CD4-positive, alpha-beta T cell treated with Interleukin-15 for 1 hour (primary cell): Measurements from ENCODE around the gene KCTD8.

Source experiments
- DNase-seq: peaks from one replicate; pipeline ENCODE4 v3.0.0-alpha.2; 2020

Gene KCTD8

DNA sequence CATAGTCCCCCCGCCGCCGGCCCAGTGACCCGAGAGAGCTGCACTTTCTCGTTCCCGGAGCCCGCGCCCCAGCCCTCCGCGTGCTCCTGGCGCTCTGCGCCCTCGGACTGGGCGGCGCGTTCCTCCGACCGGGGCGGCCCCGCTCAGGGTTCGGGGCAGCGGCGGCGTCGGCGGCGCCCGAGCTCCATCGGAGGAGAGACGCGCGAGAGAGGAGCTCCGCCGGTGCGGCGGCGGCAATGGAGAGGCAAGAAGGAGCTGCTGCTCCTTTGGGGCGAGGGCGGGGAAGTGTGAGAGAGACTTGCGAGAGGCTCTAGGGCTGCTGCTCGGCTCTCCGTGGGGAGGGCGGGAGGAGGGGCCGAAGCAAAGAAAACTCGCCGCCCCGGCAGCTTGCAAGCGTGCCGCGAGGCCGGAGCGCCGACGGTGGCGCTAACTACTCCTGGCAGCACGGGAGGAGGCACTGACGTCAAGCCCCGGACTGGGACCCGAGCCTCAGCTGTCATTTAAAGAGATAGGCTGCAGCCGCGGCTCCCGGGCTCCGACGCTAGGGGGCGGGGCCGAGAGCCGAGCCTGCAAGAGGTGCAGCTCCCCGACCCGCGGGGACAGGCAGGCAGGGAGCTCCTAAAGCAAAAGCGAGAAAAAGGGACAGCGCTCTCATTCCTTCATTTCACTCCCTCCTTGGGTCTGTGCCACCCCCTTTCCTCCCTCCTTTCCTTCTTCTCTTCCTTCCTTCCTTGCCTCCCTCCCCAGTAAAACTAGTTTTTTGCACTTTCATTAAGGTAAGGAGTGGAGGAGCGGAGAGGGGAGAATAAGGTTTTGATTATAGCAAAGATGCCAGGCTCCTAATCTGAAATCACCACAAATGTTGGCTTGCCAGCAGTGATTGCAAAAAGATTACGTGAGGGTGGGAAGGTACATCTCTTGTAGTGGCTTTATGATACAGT, at the start of gene KCTD8:
TSS of gene KCTD8 (minus strand) at position 289 of the 941 bp plus-strand sequence.
- DNase-seq: peak; percentile 29

GRCh38 chr4:44494810-44495701, 46.4 kb upstream of the KCTD8 start:
- DNase-seq: no peak

DNA sequence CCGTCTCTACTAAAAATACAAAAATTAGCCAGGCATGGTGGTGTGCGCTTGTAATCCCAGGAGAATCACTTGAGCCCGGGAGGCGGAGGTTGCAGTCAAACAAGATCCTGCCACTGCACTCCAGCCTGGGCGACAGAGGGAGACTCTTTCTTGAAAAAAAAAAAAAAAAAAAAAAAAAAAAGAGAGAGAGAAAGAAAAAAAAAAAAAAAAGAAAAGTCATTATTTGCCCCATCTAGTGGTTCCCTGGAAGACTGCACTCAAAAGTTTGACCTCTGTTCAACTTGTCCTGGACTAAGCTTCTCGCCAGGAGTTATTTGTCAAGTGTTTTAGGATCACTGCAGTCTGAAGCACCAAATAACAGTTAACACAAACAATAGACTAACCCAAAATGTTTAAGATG, 45.3 kb upstream of the KCTD8 start:
- no peak for DNase-seq

GRCh38 chr4:44487341-44487740, 38.7 kb upstream of the KCTD8 start:
- DNase-seq: no peak

- no peak for DNase-seq
Measured at GRCh38 chr4:44479731-44480130, 31.1 kb upstream of the KCTD8 start.

- no peak for DNase-seq
Measured at GRCh38 chr4:44462259-44462658, 13.7 kb upstream of the KCTD8 start.

DNA sequence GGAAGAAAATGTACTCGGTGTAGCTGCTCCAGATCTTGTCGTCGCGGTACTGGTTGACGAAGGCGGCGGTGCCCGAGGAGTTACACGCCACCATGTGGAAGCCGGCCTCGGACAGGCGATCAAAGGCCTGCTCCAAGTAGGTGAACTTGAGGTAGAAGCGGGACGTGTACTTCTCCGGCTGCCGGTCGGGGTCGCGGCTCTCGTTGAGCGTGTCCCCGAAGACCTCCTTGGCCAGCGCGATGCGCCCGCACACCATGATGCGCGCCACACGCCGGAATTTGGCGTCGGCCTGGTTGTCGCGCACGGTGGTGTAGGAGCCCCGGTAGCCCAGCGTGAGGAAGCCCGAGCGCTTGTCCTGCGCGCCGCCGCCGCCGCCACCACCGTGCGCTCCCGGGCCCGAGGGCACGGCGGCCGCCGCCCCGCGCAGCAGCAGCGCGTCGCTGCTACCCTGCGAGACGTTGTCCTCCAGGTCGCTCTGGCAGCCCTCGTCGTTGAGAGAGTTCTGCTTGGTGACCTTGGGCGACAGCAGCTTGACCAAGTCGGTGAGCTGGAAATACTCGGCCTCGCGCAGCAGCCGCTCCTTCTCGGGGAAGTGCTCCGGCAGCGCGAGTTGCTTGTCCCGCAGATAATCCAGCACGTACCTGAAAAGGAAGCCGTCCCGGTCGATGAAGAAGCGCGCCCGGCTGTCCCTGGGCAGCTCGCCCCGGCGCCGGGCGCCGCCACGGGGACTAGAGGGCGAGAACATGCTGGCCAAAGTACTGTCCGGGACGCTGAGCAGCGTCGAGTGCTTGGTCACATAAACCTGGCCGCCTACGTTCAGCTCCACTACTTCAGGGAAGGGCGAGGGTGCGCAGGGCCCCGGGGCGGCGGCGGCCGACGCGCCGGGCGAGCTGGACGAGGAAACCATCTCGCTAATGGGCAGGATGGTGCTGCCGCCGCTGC, 775 bp downstream of the KCTD8 start:
- no peak for DNase-seq

GRCh38 chr4:44446801-44447562, 1.6 kb downstream of the KCTD8 start:
- DNase-seq: no peak

GRCh38 chr4:44446191-44446590, 2.4 kb downstream of the KCTD8 start:
- no peak for DNase-seq

GRCh38 chr4:44438687-44439086, 9.9 kb downstream of the KCTD8 start:
- no peak for DNase-seq

DNA sequence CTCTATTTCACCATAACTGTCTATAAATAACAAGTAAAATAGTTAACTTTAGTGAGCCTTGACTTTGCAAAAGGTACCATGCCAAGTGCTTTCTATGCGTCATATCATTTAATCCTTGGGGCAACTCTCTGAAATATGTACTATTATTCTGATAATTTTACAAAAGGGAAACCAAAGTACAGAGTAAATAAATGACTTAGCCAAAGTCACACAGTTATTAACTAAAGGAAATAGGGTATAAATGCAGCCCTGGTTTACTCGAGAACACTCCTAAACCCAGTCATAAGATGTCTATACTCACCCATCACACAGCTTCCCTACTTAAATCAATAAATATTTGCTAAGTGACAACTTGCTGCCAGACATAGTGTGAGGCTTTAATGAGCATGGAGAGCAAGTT, 14.4 kb downstream of the KCTD8 start:
- no peak for DNase-seq

GRCh38 chr4:44425614-44426208, 22.9 kb downstream of the KCTD8 start:
- no peak for DNase-seq

DNA sequence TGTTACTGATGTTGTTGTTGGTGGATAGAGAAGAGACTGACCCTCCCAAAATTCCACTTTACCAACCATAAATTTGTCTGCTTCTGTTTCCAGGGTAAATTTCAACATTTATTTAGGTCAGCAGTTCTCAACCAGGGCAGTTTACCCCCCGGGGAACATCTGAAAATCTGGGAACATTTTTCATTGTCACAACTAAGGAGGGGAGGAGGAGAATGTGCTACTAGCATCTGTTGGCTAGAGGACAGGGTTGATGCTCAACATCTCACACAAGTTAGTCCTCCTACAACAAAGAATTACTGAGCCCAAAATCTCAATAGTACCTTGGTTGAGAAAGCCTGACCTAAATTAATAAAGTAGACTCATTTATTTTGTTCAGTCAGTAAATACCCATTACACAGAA, 25.7 kb downstream of the KCTD8 start:
- DNase-seq: no peak

DNA sequence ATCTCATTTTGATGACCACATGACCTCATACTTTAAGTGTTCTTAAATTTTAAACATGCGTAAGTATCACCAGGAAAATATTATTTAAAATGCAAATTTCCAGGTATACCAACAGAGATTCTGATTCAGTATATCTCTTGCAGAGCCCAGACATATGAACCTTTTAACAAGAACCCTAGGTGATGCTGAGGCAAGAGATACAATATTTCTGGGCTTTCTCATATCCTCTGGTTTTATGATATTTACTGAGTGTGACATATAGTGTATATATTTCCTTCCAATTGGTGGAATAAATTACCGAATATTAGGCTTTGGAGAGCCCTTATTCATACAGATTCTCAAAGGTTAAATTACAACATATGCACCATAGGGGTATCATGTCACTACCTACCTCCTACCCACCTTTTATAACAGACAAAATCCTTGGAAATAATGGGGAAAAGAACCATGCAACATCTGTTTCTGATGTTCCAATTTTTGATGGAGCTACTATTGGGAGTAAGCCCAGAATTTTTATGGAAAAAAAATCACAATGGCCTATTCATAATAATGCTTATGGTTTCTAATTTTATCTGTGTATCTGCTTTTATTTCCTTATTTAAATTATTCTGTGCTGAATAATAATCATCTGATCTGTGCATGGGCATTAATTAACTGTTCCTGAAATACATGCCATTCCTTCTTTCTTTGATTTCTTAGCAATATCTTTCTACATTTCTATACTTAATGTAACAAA, 27.1 kb downstream of the KCTD8 start:
- DNase-seq: no peak

GRCh38 chr4:44415251-44415650, 33.4 kb downstream of the KCTD8 start:
- DNase-seq: no peak

GRCh38 chr4:44368413-44369167, 80.0 kb downstream of the KCTD8 start:
- DNase-seq: no peak

DNA sequence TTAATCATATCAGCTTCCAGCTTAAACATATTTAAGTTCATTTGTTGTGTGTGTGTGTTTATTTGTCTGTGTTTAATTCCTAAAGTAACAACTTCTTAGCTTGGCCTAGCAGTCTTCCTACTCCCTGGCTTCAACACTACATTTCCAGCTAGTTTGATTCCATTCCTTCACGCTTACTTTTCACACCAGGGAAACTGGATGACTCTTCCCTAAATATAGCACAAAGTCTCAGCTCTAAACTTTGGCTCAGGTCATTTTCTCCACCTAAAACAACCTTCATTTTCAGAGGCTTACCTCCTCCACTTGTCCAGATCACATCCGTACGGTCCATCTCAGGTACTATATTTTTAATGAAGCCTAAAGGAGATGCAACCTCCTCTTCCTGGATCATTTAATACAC, 94.4 kb downstream of the KCTD8 start:
- DNase-seq: no peak

DNA sequence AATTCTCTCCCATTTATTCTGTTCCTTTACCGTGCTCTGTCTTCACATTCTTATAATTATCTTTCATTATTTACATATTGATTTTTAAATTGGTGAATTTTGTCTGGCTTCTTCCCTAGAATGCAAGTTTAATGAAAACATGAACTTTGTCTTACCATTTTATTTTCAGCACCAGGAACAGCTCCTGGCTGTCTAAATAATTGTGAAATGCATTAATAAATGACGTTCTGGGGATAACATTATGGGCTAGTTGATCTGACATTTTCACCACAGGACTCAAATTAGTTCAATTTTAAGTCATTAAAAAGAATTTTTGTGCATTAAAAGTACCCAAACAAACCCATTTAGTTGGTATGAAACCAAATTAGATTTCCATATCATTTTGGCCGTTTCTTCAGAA, 97.5 kb downstream of the KCTD8 start:
- no peak for DNase-seq

GRCh38 chr4:44342800-44343199, 105.8 kb downstream of the KCTD8 start:
- no peak for DNase-seq

DNA sequence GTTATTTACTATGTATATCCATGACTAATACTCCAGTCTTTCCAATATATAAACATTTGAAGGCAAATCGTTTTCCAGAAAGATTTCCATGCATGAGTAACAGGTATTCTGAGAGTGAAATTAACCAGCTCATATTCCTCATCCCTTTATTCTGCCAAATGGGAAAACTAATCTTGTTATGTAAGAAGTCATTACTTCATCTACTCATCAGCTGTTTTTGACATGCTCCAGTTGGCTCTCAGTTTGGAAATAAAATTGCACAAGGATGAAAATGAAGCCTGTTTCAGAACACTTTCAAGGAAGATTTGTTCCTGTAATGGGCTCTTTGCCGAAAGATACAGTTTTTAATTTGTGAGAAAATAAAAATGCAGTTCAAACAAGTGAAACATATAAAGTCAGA, 121.9 kb downstream of the KCTD8 start:
- DNase-seq: no peak
